HepG2 (cell line): Measurements from ENCODE around the gene VAMP5. TPM values are rescaled to one million over a fixed set of nuclear protein-coding genes. Genes with fewer than 3 reads are reported as not detected.
A peak's percentile ranks its signal among the peaks of the same experiment; 100 is the strongest.

Source experiments
- ATF7 ChIP-seq, 2 experiments: fragments of 450-650 bp in 1 of 2; sonication (generic) in 1 of 2; formaldehyde crosslinking in 1 of 2; IDR thresholded peaks; 2 replicates each; pipeline versions ENCODE4 v1.4.0 to v1.6.1; 2016 to 2020; ENCODE audit warnings: antibody characterized with exemption in 1 of 2, mild to moderate bottlenecking in 1 of 2, missing genetic modification reagents in 1 of 2
- EZH2 ChIP-seq: conservative IDR thresholded peaks from 2 replicates; pipeline ENCODE4 v1.6.1; 2012; ENCODE audit warnings: mild to moderate bottlenecking, low read depth, low read length, moderate library complexity
- HNRNPLL ChIP-seq: fragments of 200-400 bp; formaldehyde crosslinking; IDR thresholded peaks from 2 replicates; pipeline ENCODE4 v1.6.1; 2017; ENCODE audit warnings: mild to moderate bottlenecking, low read depth, low read length; ENCODE audit not compliant: poor library complexity, severe bottlenecking
- KLF11 ChIP-seq: IDR thresholded peaks from 2 replicates; pipeline ENCODE4 v1.6.1; 2016; ENCODE audit warnings: missing compliant biosample characterization
- MTA1 ChIP-seq: sonication (generic); formaldehyde crosslinking; IDR thresholded peaks from 2 replicates; pipeline ENCODE4 v1.4.0; 2020; ENCODE audit warnings: missing genetic modification reagents, mild to moderate bottlenecking, borderline replicate concordance
- PAF1 ChIP-seq: IDR thresholded peaks from 2 replicates; pipeline ENCODE4 v1.6.1; 2016; ENCODE audit warnings: missing genetic modification reagents, missing compliant biosample characterization
- PCBP1 ChIP-seq: fragments of 200-400 bp; formaldehyde crosslinking; IDR thresholded peaks from 2 replicates; pipeline ENCODE4 v1.6.1; 2017; ENCODE audit warnings: mild to moderate bottlenecking, low read depth, low read length, borderline replicate concordance
- ZBTB7A ChIP-seq: sonication (generic); formaldehyde crosslinking; IDR thresholded peaks from 2 replicates; pipeline ENCODE4 v1.8.0; 2022; ENCODE audit warnings: mild to moderate bottlenecking, missing genetic modification reagents
- ZNF326 ChIP-seq: sonication (generic); formaldehyde crosslinking; IDR thresholded peaks from 2 replicates; pipeline ENCODE4 v1.4.0; 2020; ENCODE audit warnings: missing genetic modification reagents, borderline replicate concordance
- ZNF431 ChIP-seq: sonication (generic); formaldehyde crosslinking; IDR thresholded peaks from 2 replicates; pipeline ENCODE4 v1.9.0; 2022; ENCODE audit warnings: missing genetic modification reagents, low read depth, mild to moderate bottlenecking, borderline replicate concordance
- ZNF432 ChIP-seq: sonication (generic); formaldehyde crosslinking; IDR thresholded peaks from 2 replicates; pipeline ENCODE4 v1.5.0; 2020; ENCODE audit warnings: missing genetic modification reagents, mild to moderate bottlenecking, borderline replicate concordance
- ZNF549 ChIP-seq: sonication (generic); formaldehyde crosslinking; IDR thresholded peaks from 2 replicates; pipeline ENCODE4 v1.5.0; 2020; ENCODE audit warnings: missing genetic modification reagents
- polyA plus RNA-seq, 8 experiments: library from polyadenylated mRNA; depleted of rRNA in 3 of 8; stranded (reverse) in 7 of 8; unstranded in 1 of 8; fragments of >200 nt; fragmentation: Illumina TruSeq in 4 of 8; extraction: Trizol in 4 of 8; gene quantifications; 2 replicates each; pipeline versions ENCODE4 v1.2.1 to v1.2.3, GENCODE V29; 2011 to 2016; ENCODE audit warnings: low read depth in 4 of 8, missing spikeins in 1 of 8, mixed read lengths in 1 of 8; ENCODE audit not compliant: insufficient read depth in 1 of 8
- total RNA-seq, 5 experiments: library from RNA; depleted of rRNA; stranded (reverse); fragments of >200 nt; fragmentation: Illumina TruSeq; extraction: Trizol; gene quantifications; 2 replicates each; pipeline ENCODE4 v1.2.3, GENCODE V29; 2016; ENCODE audit warnings: low read depth in 1 of 5
- TF ChIP-seq, protein P1 (sequence below): sonication (generic); formaldehyde crosslinking; IDR thresholded peaks from 2 replicates; pipeline ENCODE4 v1.8.1; 2023; ENCODE audit warnings: missing genetic modification reagents, inconsistent platforms, borderline replicate concordance
- TF ChIP-seq, protein P2 (sequence below): sonication (generic); formaldehyde crosslinking; IDR thresholded peaks from 2 replicates; pipeline ENCODE4 v1.5.1; 2020; ENCODE audit warnings: mild to moderate bottlenecking, moderate library complexity, missing genetic modification reagents
- TF ChIP-seq, protein P3 (sequence below): sonication (generic); formaldehyde crosslinking; IDR thresholded peaks from 2 replicates; pipeline ENCODE4 v1.4.0; 2020; ENCODE audit warnings: missing genetic modification reagents, low read depth, mild to moderate bottlenecking, borderline replicate concordance
- TF ChIP-seq, protein P4 (sequence below): IDR thresholded peaks from 2 replicates; pipeline ENCODE4 v1.6.1; 2016; ENCODE audit warnings: missing biosample characterization, missing genetic modification reagents, low read depth
- TF ChIP-seq, protein P5 (sequence below): fragments of 450-650 bp; IDR thresholded peaks from 2 replicates; pipeline ENCODE4 v1.6.1; 2017; ENCODE audit warnings: mild to moderate bottlenecking
- TF ChIP-seq, protein P6 (sequence below): sonication (generic); formaldehyde crosslinking; IDR thresholded peaks from 2 replicates; pipeline ENCODE4 v1.4.0; 2020; ENCODE audit warnings: missing genetic modification reagents

The VAMP5 gene
- total and polyA plus RNA-seq, 2 of the 13 experiments (the other 11 are each of a cell fraction or from before 2014, with no cell fraction given) = 7.2 to 56.7 TPM

DNA sequence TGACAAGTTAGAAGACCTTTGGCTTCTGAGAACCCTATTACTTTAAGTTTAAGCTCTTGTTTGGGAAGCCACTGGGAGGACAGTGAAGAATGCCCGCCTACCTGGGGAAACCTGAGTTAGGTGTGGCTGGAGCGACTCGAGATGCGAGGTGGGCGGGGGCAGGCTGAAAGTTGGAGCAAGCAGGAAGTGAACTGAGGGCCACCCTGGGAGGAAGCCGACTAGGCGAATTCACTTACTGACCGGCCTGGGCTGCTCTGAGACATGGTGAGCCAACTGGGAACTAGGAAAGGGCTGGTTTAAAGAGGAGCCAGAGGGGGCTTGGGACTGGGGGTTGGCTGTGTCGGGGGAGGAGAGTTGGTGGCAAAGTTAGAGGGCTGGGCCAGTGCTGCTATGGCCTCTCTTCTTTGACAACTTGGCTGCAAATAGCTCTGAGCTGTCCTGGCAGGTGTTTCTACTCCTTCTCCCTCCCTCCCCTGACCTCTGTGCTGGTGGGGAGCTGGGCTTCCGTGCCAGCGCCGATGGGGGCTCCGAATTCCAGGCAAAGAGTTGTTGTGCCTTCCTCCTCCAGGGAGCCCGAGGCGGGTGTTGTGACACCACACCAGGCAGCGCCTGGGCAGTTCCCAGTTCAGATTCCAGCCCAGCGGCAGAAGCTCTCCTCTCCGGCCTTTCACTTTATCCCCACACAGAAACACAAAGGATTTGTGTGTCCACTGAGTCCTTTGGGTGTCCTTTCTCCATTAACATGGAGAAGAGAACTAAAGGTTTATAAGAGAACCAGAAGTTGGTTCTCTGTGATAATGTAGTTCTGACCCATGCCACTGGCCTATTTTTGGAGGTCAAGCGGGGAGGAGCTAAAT, 6.6 kb upstream of the VAMP5 start, which contains the start of gene VAMP8 (continued):
- TF ChIP-seq, protein P1, sequence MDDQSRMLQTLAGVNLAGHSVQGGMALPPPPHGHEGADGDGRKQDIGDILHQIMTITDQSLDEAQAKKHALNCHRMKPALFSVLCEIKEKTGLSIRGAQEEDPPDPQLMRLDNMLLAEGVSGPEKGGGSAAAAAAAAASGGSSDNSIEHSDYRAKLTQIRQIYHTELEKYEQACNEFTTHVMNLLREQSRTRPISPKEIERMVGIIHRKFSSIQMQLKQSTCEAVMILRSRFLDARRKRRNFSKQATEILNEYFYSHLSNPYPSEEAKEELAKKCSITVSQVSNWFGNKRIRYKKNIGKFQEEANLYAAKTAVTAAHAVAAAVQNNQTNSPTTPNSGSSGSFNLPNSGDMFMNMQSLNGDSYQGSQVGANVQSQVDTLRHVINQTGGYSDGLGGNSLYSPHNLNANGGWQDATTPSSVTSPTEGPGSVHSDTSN (CRISPR knock-in tag) = no peak
- peak; percentile 76; the same call in 1 of the 2 replicates for TF ChIP-seq MTA1 (CRISPR knock-in tag)
- no peak for TF ChIP-seq ZNF431 (CRISPR knock-in tag)
- 0 out of 2 replicates have a peak, but pooled peaks have one; percentile 52 for TF ChIP-seq ZBTB7A (CRISPR knock-in tag)
- TF ChIP-seq PAF1 = no peak
- TF ChIP-seq, protein P2, sequence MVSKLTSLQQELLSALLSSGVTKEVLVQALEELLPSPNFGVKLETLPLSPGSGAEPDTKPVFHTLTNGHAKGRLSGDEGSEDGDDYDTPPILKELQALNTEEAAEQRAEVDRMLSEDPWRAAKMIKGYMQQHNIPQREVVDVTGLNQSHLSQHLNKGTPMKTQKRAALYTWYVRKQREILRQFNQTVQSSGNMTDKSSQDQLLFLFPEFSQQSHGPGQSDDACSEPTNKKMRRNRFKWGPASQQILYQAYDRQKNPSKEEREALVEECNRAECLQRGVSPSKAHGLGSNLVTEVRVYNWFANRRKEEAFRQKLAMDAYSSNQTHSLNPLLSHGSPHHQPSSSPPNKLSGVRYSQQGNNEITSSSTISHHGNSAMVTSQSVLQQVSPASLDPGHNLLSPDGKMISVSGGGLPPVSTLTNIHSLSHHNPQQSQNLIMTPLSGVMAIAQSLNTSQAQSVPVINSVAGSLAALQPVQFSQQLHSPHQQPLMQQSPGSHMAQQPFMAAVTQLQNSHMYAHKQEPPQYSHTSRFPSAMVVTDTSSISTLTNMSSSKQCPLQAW (CRISPR knock-in tag) = peak; percentile 64; the same call in 1 of the 2 replicates
- TF ChIP-seq HNRNPLL = no peak
- no peak for TF ChIP-seq ZNF549 (CRISPR knock-in tag)
- TF ChIP-seq, protein P3, sequence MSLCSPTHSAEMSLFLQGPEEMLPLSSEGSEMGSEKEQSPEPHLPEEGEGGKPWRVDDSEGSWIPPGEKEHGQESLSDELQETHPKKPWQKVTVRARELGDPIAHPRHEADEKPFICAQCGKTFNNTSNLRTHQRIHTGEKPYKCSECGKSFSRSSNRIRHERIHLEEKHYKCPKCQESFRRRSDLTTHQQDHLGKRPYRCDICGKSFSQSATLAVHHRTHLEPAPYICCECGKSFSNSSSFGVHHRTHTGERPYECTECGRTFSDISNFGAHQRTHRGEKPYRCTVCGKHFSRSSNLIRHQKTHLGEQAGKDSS (CRISPR knock-in tag) = no peak; the same call in 1 of the 2 replicates
- no peak for TF ChIP-seq ZNF432
- no peak for TF ChIP-seq EZH2
- TF ChIP-seq, protein P4, sequence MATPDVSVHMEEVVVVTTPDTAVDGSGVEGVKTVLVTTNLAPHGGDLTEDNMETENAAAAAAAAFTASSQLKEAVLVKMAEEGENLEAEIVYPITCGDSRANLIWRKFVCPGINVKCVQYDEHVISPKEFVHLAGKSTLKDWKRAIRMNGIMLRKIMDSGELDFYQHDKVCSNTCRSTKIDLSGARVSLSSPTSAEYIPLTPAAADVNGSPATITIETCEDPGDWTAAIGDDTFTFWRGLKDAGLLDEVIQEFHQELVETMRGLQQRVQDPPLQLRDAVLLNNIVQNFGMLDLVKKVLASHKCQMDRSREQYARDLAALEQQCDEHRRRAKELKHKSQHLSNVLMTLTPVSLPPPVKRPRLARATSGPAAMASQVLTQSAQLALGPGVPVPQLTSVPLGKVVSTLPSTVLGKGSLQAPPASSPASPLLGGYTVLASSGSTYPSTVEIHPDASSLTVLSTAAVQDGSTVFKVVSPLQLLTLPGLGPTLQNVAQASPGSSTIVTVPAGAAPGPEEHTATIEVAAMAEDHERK = no peak
- TF ChIP-seq, protein P5, sequence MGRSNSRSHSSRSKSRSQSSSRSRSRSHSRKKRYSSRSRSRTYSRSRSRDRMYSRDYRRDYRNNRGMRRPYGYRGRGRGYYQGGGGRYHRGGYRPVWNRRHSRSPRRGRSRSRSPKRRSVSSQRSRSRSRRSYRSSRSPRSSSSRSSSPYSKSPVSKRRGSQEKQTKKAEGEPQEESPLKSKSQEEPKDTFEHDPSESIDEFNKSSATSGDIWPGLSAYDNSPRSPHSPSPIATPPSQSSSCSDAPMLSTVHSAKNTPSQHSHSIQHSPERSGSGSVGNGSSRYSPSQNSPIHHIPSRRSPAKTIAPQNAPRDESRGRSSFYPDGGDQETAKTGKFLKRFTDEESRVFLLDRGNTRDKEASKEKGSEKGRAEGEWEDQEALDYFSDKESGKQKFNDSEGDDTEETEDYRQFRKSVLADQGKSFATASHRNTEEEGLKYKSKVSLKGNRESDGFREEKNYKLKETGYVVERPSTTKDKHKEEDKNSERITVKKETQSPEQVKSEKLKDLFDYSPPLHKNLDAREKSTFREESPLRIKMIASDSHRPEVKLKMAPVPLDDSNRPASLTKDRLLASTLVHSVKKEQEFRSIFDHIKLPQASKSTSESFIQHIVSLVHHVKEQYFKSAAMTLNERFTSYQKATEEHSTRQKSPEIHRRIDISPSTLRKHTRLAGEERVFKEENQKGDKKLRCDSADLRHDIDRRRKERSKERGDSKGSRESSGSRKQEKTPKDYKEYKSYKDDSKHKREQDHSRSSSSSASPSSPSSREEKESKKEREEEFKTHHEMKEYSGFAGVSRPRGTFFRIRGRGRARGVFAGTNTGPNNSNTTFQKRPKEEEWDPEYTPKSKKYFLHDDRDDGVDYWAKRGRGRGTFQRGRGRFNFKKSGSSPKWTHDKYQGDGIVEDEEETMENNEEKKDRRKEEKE = no peak
- TF ChIP-seq ZNF326 (CRISPR knock-in tag) = no peak
- TF ChIP-seq, protein P6, sequence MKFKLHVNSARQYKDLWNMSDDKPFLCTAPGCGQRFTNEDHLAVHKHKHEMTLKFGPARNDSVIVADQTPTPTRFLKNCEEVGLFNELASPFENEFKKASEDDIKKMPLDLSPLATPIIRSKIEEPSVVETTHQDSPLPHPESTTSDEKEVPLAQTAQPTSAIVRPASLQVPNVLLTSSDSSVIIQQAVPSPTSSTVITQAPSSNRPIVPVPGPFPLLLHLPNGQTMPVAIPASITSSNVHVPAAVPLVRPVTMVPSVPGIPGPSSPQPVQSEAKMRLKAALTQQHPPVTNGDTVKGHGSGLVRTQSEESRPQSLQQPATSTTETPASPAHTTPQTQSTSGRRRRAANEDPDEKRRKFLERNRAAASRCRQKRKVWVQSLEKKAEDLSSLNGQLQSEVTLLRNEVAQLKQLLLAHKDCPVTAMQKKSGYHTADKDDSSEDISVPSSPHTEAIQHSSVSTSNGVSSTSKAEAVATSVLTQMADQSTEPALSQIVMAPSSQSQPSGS (CRISPR knock-in tag) = no peak
- TF ChIP-seq PCBP1 = 0 out of 2 replicates have a peak, but pooled peaks have one; percentile 35
- no peak for TF ChIP-seq ATF7 (IDR thresholded peaks at IDR 0.05)
- TF ChIP-seq ATF7 (CRISPR knock-in tag; IDR thresholded peaks at IDR 0.05) = no peak
- TF ChIP-seq KLF11 (CRISPR knock-in tag) = no peak; the same call in 1 of the 2 replicates
